Activated CD4-positive, alpha-beta T cell treated with anti-CD3 and anti-CD28 coated beads for 24 hours (primary cell): ENCODE data around the gene TPST2.

Experiments used
- DNase-seq, 2 donors: peaks; one replicate each; pipeline ENCODE4 v3.0.0-alpha.2; 2020; ENCODE audit warnings: low read depth in 2 of 2

Gene TPST2

GRCh38 chr22:26555478-26555877 lies 34.5 kb downstream of the TPST2 start:
- DNase-seq, result no peak

- DNase-seq, result no peak
Observed at GRCh38 chr22:26554956-26555355, 35.0 kb downstream of the TPST2 start.

- DNase-seq, result no peak
Observed at GRCh38 chr22:26553056-26553752, 36.7 kb downstream of the TPST2 start.

GRCh38 chr22:26552466-26552865 lies 37.5 kb downstream of the TPST2 start:
- no peak for DNase-seq

GRCh38 chr22:26551568-26551967 lies 38.4 kb downstream of the TPST2 start:
- DNase-seq, result no peak

- DNase-seq, result no peak
Observed at GRCh38 chr22:26550498-26551033, 39.4 kb downstream of the TPST2 start.

GRCh38 chr22:26549902-26550497 lies 39.9 kb downstream of the TPST2 start:
- DNase-seq, result no peak

GRCh38 chr22:26548984-26549383 lies 40.9 kb downstream of the TPST2 start:
- no peak for DNase-seq

- DNase-seq, result no peak
Observed at GRCh38 chr22:26548303-26548702, 41.6 kb downstream of the TPST2 start.

- no peak for DNase-seq
Observed at GRCh38 chr22:26547837-26548236, 42.1 kb downstream of the TPST2 start.

- peak in 1 of 2 donors; percentile 5 for DNase-seq
Observed at GRCh38 chr22:26547426-26547825, 42.5 kb downstream of the TPST2 start.

- DNase-seq, result no peak
Observed at GRCh38 chr22:26546282-26546681, 43.6 kb downstream of the TPST2 start.

GRCh38 chr22:26545827-26546226 lies 44.1 kb downstream of the TPST2 start:
- no peak for DNase-seq

GRCh38 chr22:26545385-26545784 lies 44.5 kb downstream of the TPST2 start:
- DNase-seq, result no peak

GRCh38 chr22:26544489-26544888 lies 45.4 kb downstream of the TPST2 start:
- no peak for DNase-seq

- no peak for DNase-seq
Observed at GRCh38 chr22:26542831-26543230, 47.1 kb downstream of the TPST2 start.

- DNase-seq, result no peak
Observed at GRCh38 chr22:26541167-26541819, 48.6 kb downstream of the TPST2 start.

- DNase-seq, result no peak
Observed at GRCh38 chr22:26540119-26540518, 49.8 kb downstream of the TPST2 start.

- no peak for DNase-seq
Observed at GRCh38 chr22:26536762-26537134, 53.2 kb downstream of the TPST2 start.

GRCh38 chr22:26536056-26536761 lies 53.7 kb downstream of the TPST2 start:
- no peak for DNase-seq

GRCh38 chr22:26535603-26535908 lies 54.4 kb downstream of the TPST2 start:
- DNase-seq, result no peak

GRCh38 chr22:26534874-26535602 lies 54.9 kb downstream of the TPST2 start:
- DNase-seq, result no peak
